B cell (primary cell): ENCODE data around the gene KCNC3. TPM values are rescaled to one million over a fixed set of nuclear protein-coding genes. Genes with fewer than 3 reads are reported as not detected.

Experiments
- ATAC-seq: fragments of 200-7000 bp; cut with Tn5 transposase; one replicate; pipeline ENCODE4 v1.10.0; 2021; ENCODE audit warnings: low read depth, mild to moderate bottlenecking, moderate number of reproducible peaks, moderate library complexity
- CTCF ChIA-PET: fragments of 350-600 bp; sonication (Branson Sonifier 250); formaldehyde crosslinking; loops from one replicate; lab custom pipeline; 2021; ENCODE audit warnings: antibody characterized with exemption, inconsistent platforms; lab: Charles Lee
- POLR2A ChIA-PET: fragments of 350-600 bp; sonication (Branson Sonifier 250); formaldehyde crosslinking; loops from one replicate; lab custom pipeline; 2021; ENCODE audit warnings: antibody characterized with exemption; lab: Charles Lee
- DNase-seq: peaks from one replicate; pipeline ENCODE4 v3.0.0; 2013
- H2AFZ ChIP-seq: 2 replicates; pipeline ENCODE4 v1.6.1; 2012; ENCODE audit warnings: mild to moderate bottlenecking, low read depth, low read length; ENCODE audit not compliant: insufficient read depth, poor library complexity, severe bottlenecking
- H3K27ac ChIP-seq, 2 donors: 1 replicate in 1 of 2; 2 replicates in 1 of 2; pipeline ENCODE4 v1.5.1; 2012 to 2013; ENCODE audit warnings: low read length in 2 of 2, mild to moderate bottlenecking in 2 of 2, moderate library complexity in 1 of 2
- H3K27me3 ChIP-seq, 4 experiments: fragments of 200-600 bp in 1 of 4; sonication (generic) in 1 of 4; replicated peaks in 1 of 4; 1 replicate in 2 of 4; 2 replicates in 2 of 4; pipeline versions ENCODE4 v1.6.1 to v1.7.0; 2013 to 2016; ENCODE audit warnings: low read length in 3 of 4, mild to moderate bottlenecking in 2 of 4, mixed read lengths in 1 of 4, moderate library complexity in 1 of 4; ENCODE audit not compliant: insufficient read depth in 4 of 4, control insufficient read depth in 3 of 4; ENCODE audit errors: control extremely low read depth in 1 of 4
- H3K36me3 ChIP-seq, 2 experiments: replicated peaks in 1 of 2; 1 replicate in 1 of 2; 2 replicates in 1 of 2; pipeline versions ENCODE4 v1.6.1 to v1.7.1; 2013; ENCODE audit warnings: low read length in 1 of 2; ENCODE audit not compliant: insufficient read depth in 2 of 2, control insufficient read depth in 1 of 2; ENCODE audit errors: control extremely low read depth in 1 of 2, extremely low read depth in 1 of 2
- H3K4me1 ChIP-seq, 2 donors: fragments of 200-600 bp in 1 of 2; sonication (generic) in 1 of 2; 1 replicate in 1 of 2; 2 replicates in 1 of 2; pipeline versions ENCODE4 v1.5.1 to v1.6.1; 2013 to 2017; ENCODE audit warnings: low read length in 2 of 2; ENCODE audit not compliant: control insufficient read depth in 2 of 2, insufficient read depth in 2 of 2
- H3K4me2 ChIP-seq: replicated peaks from 2 replicates; pipeline ENCODE3; 2012; ENCODE audit warnings: mild to moderate bottlenecking, low read depth, low read length; ENCODE audit not compliant: poor library complexity, severe bottlenecking
- H3K4me3 ChIP-seq, 5 experiments: fragments of 200-600 bp in 1 of 5; sonication (generic) in 1 of 5; 1 replicate in 3 of 5; 2 replicates in 2 of 5; pipeline versions ENCODE4 v1.5.1 to v1.7.0; 2011 to 2016; ENCODE audit warnings: low read length in 4 of 5, mild to moderate bottlenecking in 4 of 5, low read depth in 2 of 5, control low read depth in 1 of 5, moderate library complexity in 1 of 5; ENCODE audit not compliant: insufficient read depth in 1 of 5; ENCODE audit errors: control extremely low read depth in 1 of 5, extremely low read depth in 1 of 5
- H3K79me2 ChIP-seq: fragments of 200-600 bp; sonication (generic); one replicate; pipeline ENCODE4 v1.6.0; 2016; ENCODE audit warnings: low read length; ENCODE audit not compliant: control insufficient read depth, insufficient read depth
- H3K9ac ChIP-seq: fragments of 200-600 bp; sonication (generic); 2 replicates; pipeline ENCODE4 v1.6.1; 2017; ENCODE audit warnings: mild to moderate bottlenecking, low read length, moderate library complexity
- H3K9me3 ChIP-seq, 3 donors: one replicate each; pipeline versions ENCODE4 v1.6.1 to v1.7.1; 2013; ENCODE audit warnings: low read length in 2 of 3; ENCODE audit not compliant: control insufficient read depth in 2 of 3, insufficient read depth in 1 of 3; ENCODE audit errors: control extremely low read depth in 1 of 3
- H4K20me1 ChIP-seq: 2 replicates; pipeline ENCODE4 v1.6.0; 2012; ENCODE audit warnings: mild to moderate bottlenecking, low read length; ENCODE audit not compliant: insufficient read depth, control insufficient read depth, poor library complexity, severe bottlenecking
- H3K27ac Mint-ChIP-seq: one replicate; pipeline ENCODE4 v1.8.0; 2021; ENCODE audit warnings: mixed read lengths
- H3K27me3 Mint-ChIP-seq: one replicate; pipeline ENCODE4 v1.8.0; 2021; ENCODE audit warnings: mixed read lengths
- H3K4me1 Mint-ChIP-seq: one replicate; pipeline ENCODE4 v1.8.0; 2021; ENCODE audit warnings: mixed read lengths
- H3K4me3 Mint-ChIP-seq: one replicate; pipeline ENCODE4 v1.8.0; 2021; ENCODE audit warnings: mixed read lengths
- H3K9me3 Mint-ChIP-seq: one replicate; pipeline ENCODE4 v1.8.0; 2022; ENCODE audit warnings: mixed read lengths; ENCODE audit not compliant: insufficient read depth
- CTCF ChIP-seq: fragments of 200-600 bp; IDR thresholded peaks from one replicate; pipeline ENCODE4 v1.8.0; 2022; ENCODE audit warnings: antibody characterized with exemption, mild to moderate bottlenecking
- EZH2 ChIP-seq: IDR thresholded peaks from 2 replicates; pipeline ENCODE4 v1.6.1; 2012; ENCODE audit warnings: borderline replicate concordance, low read depth, mild to moderate bottlenecking, moderate library complexity, low read length; ENCODE audit not compliant: insufficient read depth, poor library complexity, severe bottlenecking
- WGBS: methylation state at CpG from one replicate; pipeline ENCODE4 v1.1.5; 2013; ENCODE audit warnings: missing lambda C conversion rate; ENCODE audit not compliant: insufficient coverage; 5-methylcytosine and 5-hydroxymethylcytosine counted together
- intact Hi-C: fragments of 100-400 bp; cut with micrococcal nuclease; formaldehyde crosslinking; loops from one replicate; pipeline ENCODE4 v1.10.0; 2022
- polyA plus RNA-seq: library from polyadenylated mRNA; depleted of rRNA; stranded (reverse); fragments of >200 nt; gene quantifications from 2 replicates; pipeline ENCODE4 v1.2.3, GENCODE V29; 2012
- total RNA-seq, 2 donors: library from RNA; stranded (reverse); fragments of 120-200 nt in 1 of 2; gene quantifications; 1 replicate in 1 of 2; 2 replicates in 1 of 2; pipeline versions ENCODE4 v1.2.3 to v1.2.4, GENCODE V29; 2013 to 2022

KCNC3 gene
- total and polyA plus RNA-seq, 2 donors (not counting 1 experiment from before 2014, with no cell fraction given), result 12.3 to 23.0 TPM

GRCh38 chr19:50310759-50311465 is 18.3 kb downstream of the KCNC3 start:
- Mint-ChIP-seq H3K4me1 (peaks cover 23% of the 10 kb centered on the region), H3K27me3 (peaks cover 64% of the 10 kb centered on the region), H3K9me3 (no peaks in the 10 kb centered on the region), H3K27ac (no peak overlapping the region), H3K4me3 (no peak overlapping the region)
- no peak for ATAC-seq
- no peaks in the 10 kb centered on the region for H4K20me1 ChIP-seq
- peaks cover 0 to 60% (median 41%) of the 10 kb centered on the region in 4 experiments for H3K27me3 ChIP-seq
- H3K9me3 ChIP-seq, result peaks cover 0 to 34% (median 2%) of the 10 kb centered on the region in 3 donors
- H3K4me3 ChIP-seq, result no peak overlapping the region
- no peaks in the 10 kb centered on the region for H3K36me3 ChIP-seq
- H3K4me1 ChIP-seq, result peaks cover 21 to 35% of the 10 kb centered on the region in 2 donors
- TF ChIP-seq CTCF (no peak), EZH2 (no peak)
- no peak overlapping the region for H3K27ac ChIP-seq
- H3K4me2 ChIP-seq, result no peak overlapping the region
- H3K9ac ChIP-seq, result no peak overlapping the region
- H2AFZ ChIP-seq, result no peak overlapping the region
- H3K79me2 ChIP-seq, result no peaks in the 10 kb centered on the region
- ChIA-PET POLR2A (no interaction called here), CTCF (no interaction called here)
- 43% methylated on average over 10 of the region's 10 CpGs for WGBS
- no peak for DNase-seq
- intact Hi-C loops, result no loop called here

GRCh38 chr19:50309396-50310125 is 19.6 kb downstream of the KCNC3 start:
- peaks cover 65% of the 10 kb centered on the region for H3K27me3 Mint-ChIP-seq
- H3K4me3 ChIP-seq, result no peak overlapping the region
- DNase-seq (no peak), ATAC-seq (no peak)
- CTCF ChIA-PET, result no interaction called here
- TF ChIP-seq EZH2 (no peak), CTCF (no peak)
- 76% methylated on average over 13 of the region's 16 CpGs for WGBS
- H3K27me3 ChIP-seq, result peaks cover 0 to 49% (median 34%) of the 10 kb centered on the region in 4 experiments
- H3K4me1 ChIP-seq, result peaks cover 12 to 23% of the 10 kb centered on the region in 2 donors
- peaks cover 0 to 36% (median 2%) of the 10 kb centered on the region in 3 donors for H3K9me3 ChIP-seq
- H3K4me1 Mint-ChIP-seq, result peaks cover 16% of the 10 kb centered on the region
- H3K9me3 Mint-ChIP-seq, result no peaks in the 10 kb centered on the region
- no peak overlapping the region for H3K27ac Mint-ChIP-seq
- no peak overlapping the region for H3K27ac ChIP-seq
- H3K4me2 ChIP-seq, result no peak overlapping the region
- H2AFZ ChIP-seq, result no peak overlapping the region
- H3K4me3 Mint-ChIP-seq, result no peak overlapping the region
- H3K36me3 ChIP-seq, result no peaks in the 10 kb centered on the region
- no peaks in the 10 kb centered on the region for H4K20me1 ChIP-seq
- intact Hi-C loops, result no loop called here
- POLR2A ChIA-PET, result interaction anchor here (0.7 kb wide), 1 partner anchor 33 kb away, joined by 3 read pairs; no protein-coding TSS in a partner anchor
- no peaks in the 10 kb centered on the region for H3K79me2 ChIP-seq
- no peak overlapping the region for H3K9ac ChIP-seq
